Lung (tissue), 13 donors: Measurements from ENCODE around the gene PTDSS2. TPM values are rescaled to one million over a fixed set of nuclear protein-coding genes. Genes with fewer than 3 reads are reported as not detected.

Experiments
- ATAC-seq: fragments of 200-7000 bp; cut with Tn5 transposase; one replicate; pipeline ENCODE4 v1.9.1; 2020; ENCODE audit warnings: moderate number of reproducible peaks; ENCODE audit not compliant: insufficient read depth, low FRiP score
- DNase-seq, 3 donors: peaks; one replicate each; pipeline ENCODE4 v3.0.0-alpha.2; 2013 to 2017
- H3K27ac ChIP-seq, 2 donors: one replicate each; pipeline ENCODE4 v1.5.1; 2013; ENCODE audit warnings: mild to moderate bottlenecking in 2 of 2, moderate library complexity in 2 of 2, control low read depth in 1 of 2, inconsistent platforms in 1 of 2, low read depth in 1 of 2, low read length in 1 of 2
- H3K27me3 ChIP-seq, 3 donors: one replicate each; pipeline ENCODE4 v1.5.1; 2013; ENCODE audit warnings: low read length in 2 of 3; ENCODE audit not compliant: control insufficient read depth in 3 of 3, insufficient read depth in 3 of 3
- H3K36me3 ChIP-seq, 4 donors: one replicate each; pipeline ENCODE4 v1.5.1; 2013; ENCODE audit warnings: low read length in 4 of 4, mild to moderate bottlenecking in 1 of 4, moderate library complexity in 1 of 4; ENCODE audit not compliant: control insufficient read depth in 4 of 4, insufficient read depth in 4 of 4
- H3K4me1 ChIP-seq, 5 donors: one replicate each; pipeline ENCODE4 v1.5.1; 2013; ENCODE audit warnings: low read length in 5 of 5, mild to moderate bottlenecking in 2 of 5, moderate library complexity in 1 of 5; ENCODE audit not compliant: control insufficient read depth in 5 of 5, insufficient read depth in 5 of 5
- H3K4me3 ChIP-seq: one replicate; pipeline ENCODE4 v1.5.1; 2013; ENCODE audit warnings: mild to moderate bottlenecking, control low read depth, moderate library complexity
- H3K9ac ChIP-seq, 2 donors: one replicate each; pipeline ENCODE4 v1.5.1; 2013; ENCODE audit warnings: low read length in 2 of 2, control low read depth in 1 of 2; ENCODE audit not compliant: insufficient read depth in 1 of 2
- H3K9me3 ChIP-seq, 4 donors: one replicate each; pipeline ENCODE4 v1.5.1; 2013; ENCODE audit warnings: low read length in 3 of 4, mild to moderate bottlenecking in 1 of 4, moderate library complexity in 1 of 4; ENCODE audit not compliant: control insufficient read depth in 4 of 4, insufficient read depth in 3 of 4
- CTCF ChIP-seq: IDR thresholded peaks from 2 replicates; pipeline ENCODE4 v1.5.1; 2012; ENCODE audit warnings: mild to moderate bottlenecking; ENCODE audit errors: control extremely low read depth, extremely low read depth
- WGBS, 2 donors: extraction: QIAGEN DNeasy Blood & Tissue Kit; methylation state at CpG; one replicate each; pipeline ENCODE4 v1.1.7; 2013; 5-methylcytosine and 5-hydroxymethylcytosine counted together
- polyA plus RNA-seq, 2 donors: library from polyadenylated mRNA; stranded (reverse); fragments of 200-250 nt; gene quantifications; one replicate each; pipeline ENCODE4 v1.2.1, GENCODE V29; 2013
- small RNA-seq: library from RNA; depleted of rRNA; stranded (forward); fragments of <200 nt; gene quantifications from one replicate; pipeline ENCODE3, GENCODE V24; 2014; ENCODE audit warnings: low replicate concordance
- total RNA-seq, 2 donors: library from RNA; depleted of rRNA in 1 of 2; stranded (reverse); fragments of >200 nt in 1 of 2; gene quantifications; one replicate each; pipeline ENCODE4 v1.2.1, GENCODE V29; 2014 to 2021
- donor health status: control.
- donor health status: control.
- donor health status: Bipolar disorder and iron deficiency.
- donor health status: healthy.
- donor health status: DM: yes; HTN: yes; CAD: no.

The PTDSS2 gene
- total and polyA plus RNA-seq, 4 donors, result 20.4 to 36.5 (median 28.1) TPM

DNA sequence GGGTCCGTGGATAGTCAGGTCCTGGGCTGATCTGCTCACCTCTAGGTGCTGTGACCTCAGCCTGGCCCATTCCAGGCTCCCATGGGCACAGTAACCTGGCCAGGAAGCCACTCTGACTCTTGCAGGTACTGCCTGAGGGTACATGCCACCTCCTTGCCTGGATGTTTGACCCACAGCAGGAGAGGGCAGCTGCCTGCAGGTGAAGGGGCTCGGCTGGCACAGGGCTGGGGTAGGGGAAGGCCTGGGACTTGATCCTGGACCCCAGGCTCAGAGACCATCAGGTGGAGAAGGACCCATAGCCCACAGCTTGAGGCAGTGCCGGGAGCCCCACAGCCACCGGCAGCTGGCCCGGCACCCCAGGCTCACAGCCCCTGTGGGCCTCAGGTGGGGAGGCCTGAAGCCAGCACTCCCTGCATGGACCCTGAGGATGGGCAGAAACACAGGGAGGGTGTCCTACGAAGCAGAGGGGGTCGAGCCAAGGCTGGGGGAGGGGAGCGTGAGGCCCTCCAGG lies 89.9 kb downstream of the PTDSS2 start:
- DNase-seq, result peak in 1 of 3 donors; percentile 12
- TF ChIP-seq CTCF, result no peak
- WGBS, 2 donors, result 95 to 100% methylated on average over 8 of the region's 8 CpGs

More for the DNA sequence above, 89.9 kb downstream of the PTDSS2 start:
- peaks cover 0 to 15% (median 6%) of the 10 kb centered on the region in 5 donors for H3K4me1 ChIP-seq
- no peak overlapping the region for H3K27ac ChIP-seq
- H3K4me3 ChIP-seq, result no peak overlapping the region
- H3K36me3 ChIP-seq, result no peaks in the 10 kb centered on the region
- peaks cover 0 to 11% (median 10%) of the 10 kb centered on the region in 3 donors for H3K27me3 ChIP-seq
- H3K9ac ChIP-seq, result no peak overlapping the region
- no peak for ATAC-seq
- peaks cover 0 to 2% (median 0%) of the 10 kb centered on the region in 4 donors for H3K9me3 ChIP-seq

Small RNAs within 50 kb of the gene (small RNA-seq; reads per million reads assigned to genes)
- not detected for gene RN7SL838P

Other genes starting within 250 kb of the PTDSS2 start
- gene BET1L, start 242.9 kb upstream of the PTDSS2 start, total RNA-seq, result 10 to 100 TPM; 29.7 to 58.7 TPM
- 10 to 100 TPM; 30.1 to 49.9 TPM for gene BET1L, start 242.9 kb upstream of the PTDSS2 start, polyA plus RNA-seq
- gene RIC8A, start 242.6 kb upstream of the PTDSS2 start, total RNA-seq, result 100 to 1,000 TPM; 104 to 122 TPM
- 10 to 100 TPM; 52.1 to 83.2 TPM for gene RIC8A, start 242.6 kb upstream of the PTDSS2 start, polyA plus RNA-seq
- 10 to 100 TPM; 16.0 to 21.2 TPM for gene SIRT3, start 213.9 kb upstream of the PTDSS2 start, total RNA-seq
- 10 to 100 TPM; 14.6 to 16.9 TPM for gene SIRT3, start 213.9 kb upstream of the PTDSS2 start, polyA plus RNA-seq
- gene PSMD13, start 213.3 kb upstream of the PTDSS2 start, total RNA-seq, result 100 to 1,000 TPM in 1 of 2 donors, 10 to 100 TPM in 1; 75.2 to 131 TPM
- 100 to 1,000 TPM; 158 to 184 TPM for gene PSMD13, start 213.3 kb upstream of the PTDSS2 start, polyA plus RNA-seq
- gene NLRP6, start 171.9 kb upstream of the PTDSS2 start, total RNA-seq, result 1 to 10 TPM; 2.1 to 2.7 TPM
- gene NLRP6, start 171.9 kb upstream of the PTDSS2 start, polyA plus RNA-seq, result 1 to 10 TPM in 1 of 2 donors, under 1 TPM in 1; 0.08 to 9.6 TPM
- gene PGGHG, start 161.2 kb upstream of the PTDSS2 start, total RNA-seq, result 10 to 100 TPM; 21.6 to 63.3 TPM
- gene PGGHG, start 161.2 kb upstream of the PTDSS2 start, polyA plus RNA-seq, result 100 to 1,000 TPM; 112 to 145 TPM
- not detected for gene IFITM5, start 150.8 kb upstream of the PTDSS2 start, total RNA-seq
- not detected for gene IFITM5, start 150.8 kb upstream of the PTDSS2 start, polyA plus RNA-seq
- 100 to 1,000 TPM in 1 of 2 donors, 10 to 100 TPM in 1; 75.7 to 656 TPM for gene IFITM2, start 142.5 kb upstream of the PTDSS2 start, total RNA-seq
- gene IFITM2, start 142.5 kb upstream of the PTDSS2 start, polyA plus RNA-seq, result 1,000 to 10,000 TPM; 1,063 to 4,189 TPM
- gene IFITM1, start 136.2 kb upstream of the PTDSS2 start, total RNA-seq, result 100 to 1,000 TPM in 1 of 2 donors, 10 to 100 TPM in 1; 53.3 to 104 TPM
- gene IFITM1, start 136.2 kb upstream of the PTDSS2 start, polyA plus RNA-seq, result 100 to 1,000 TPM; 275 to 531 TPM
- gene IFITM3, start 129.4 kb upstream of the PTDSS2 start, total RNA-seq, result 100 to 1,000 TPM; 191 to 903 TPM
- gene IFITM3, start 129.4 kb upstream of the PTDSS2 start, polyA plus RNA-seq, result 1,000 to 10,000 TPM; 1,642 to 2,585 TPM
- 1 to 10 TPM; 1.4 to 6.8 TPM for gene B4GALNT4, start 80.8 kb upstream of the PTDSS2 start, total RNA-seq
- 1 to 10 TPM; 2.1 to 4.6 TPM for gene B4GALNT4, start 80.8 kb upstream of the PTDSS2 start, polyA plus RNA-seq
- 10 to 100 TPM; 15.7 to 63.1 TPM for gene PKP3, start 56.1 kb upstream of the PTDSS2 start, total RNA-seq
- gene PKP3, start 56.1 kb upstream of the PTDSS2 start, polyA plus RNA-seq, result 10 to 100 TPM; 33.8 to 46.8 TPM
- gene SIGIRR, start 35.3 kb upstream of the PTDSS2 start, total RNA-seq, result 10 to 100 TPM; 25.7 to 87.3 TPM
- gene SIGIRR, start 35.3 kb upstream of the PTDSS2 start, polyA plus RNA-seq, result 100 to 1,000 TPM in 1 of 2 donors, 10 to 100 TPM in 1; 43.4 to 112 TPM
- 10 to 100 TPM in 1 of 2 donors, 1 to 10 TPM in 1; 5.8 to 17.6 TPM for gene ANO9, start 8.3 kb upstream of the PTDSS2 start, total RNA-seq
- 10 to 100 TPM in 1 of 2 donors, 1 to 10 TPM in 1; 8.7 to 18.6 TPM for gene ANO9, start 8.3 kb upstream of the PTDSS2 start, polyA plus RNA-seq
- 100 to 1,000 TPM; 152 to 313 TPM for gene RNH1, start 57.0 kb downstream of the PTDSS2 start, total RNA-seq
- 100 to 1,000 TPM; 153 to 315 TPM for gene RNH1, start 57.0 kb downstream of the PTDSS2 start, polyA plus RNA-seq
- gene HRAS, start 85.3 kb downstream of the PTDSS2 start, total RNA-seq, result 10 to 100 TPM; 20.5 to 73.5 TPM
- gene HRAS, start 85.3 kb downstream of the PTDSS2 start, polyA plus RNA-seq, result 100 to 1,000 TPM in 1 of 2 donors, 10 to 100 TPM in 1; 65.8 to 133 TPM
- gene LRRC56, start 87.2 kb downstream of the PTDSS2 start, total RNA-seq, result 10 to 100 TPM in 1 of 2 donors, 1 to 10 TPM in 1; 3.4 to 11.7 TPM
- gene LRRC56, start 87.2 kb downstream of the PTDSS2 start, polyA plus RNA-seq, result 1 to 10 TPM; 3.8 to 5.7 TPM
- gene LMNTD2, start 110.5 kb downstream of the PTDSS2 start, total RNA-seq, result 1 to 10 TPM; 3.0 to 9.7 TPM
- 1 to 10 TPM; 2.3 to 4.6 TPM for gene LMNTD2, start 110.5 kb downstream of the PTDSS2 start, polyA plus RNA-seq
- 10 to 100 TPM; 53.5 to 79.4 TPM for gene RASSF7, start 110.7 kb downstream of the PTDSS2 start, total RNA-seq
- gene RASSF7, start 110.7 kb downstream of the PTDSS2 start, polyA plus RNA-seq, result 100 to 1,000 TPM in 1 of 2 donors, 10 to 100 TPM in 1; 47.9 to 153 TPM
- gene PHRF1, start 126.2 kb downstream of the PTDSS2 start, total RNA-seq, result 10 to 100 TPM; 23.2 to 39.3 TPM
- 10 to 100 TPM; 16.3 to 23.7 TPM for gene PHRF1, start 126.2 kb downstream of the PTDSS2 start, polyA plus RNA-seq
- 10 to 100 TPM; 24.7 to 43.5 TPM for gene IRF7, start 165.7 kb downstream of the PTDSS2 start, total RNA-seq
- 10 to 100 TPM; 62.1 to 68.3 TPM for gene IRF7, start 165.7 kb downstream of the PTDSS2 start, polyA plus RNA-seq
- gene CDHR5, start 174.7 kb downstream of the PTDSS2 start, total RNA-seq, result not detected
- gene CDHR5, start 174.7 kb downstream of the PTDSS2 start, polyA plus RNA-seq, result under 1 TPM; 0.02 to 0.10 TPM
- gene SCT, start 176.9 kb downstream of the PTDSS2 start, total RNA-seq, result not detected
- not detected for gene SCT, start 176.9 kb downstream of the PTDSS2 start, polyA plus RNA-seq
- gene DRD4, start 187.0 kb downstream of the PTDSS2 start, total RNA-seq, result 1 to 10 TPM in 1 of 2 donors, not detected in 1; 1.1 TPM
- gene DRD4, start 187.0 kb downstream of the PTDSS2 start, polyA plus RNA-seq, result under 1 TPM; 0.05 to 0.35 TPM
- gene DEAF1, start 244.9 kb downstream of the PTDSS2 start, total RNA-seq, result 10 to 100 TPM; 18.5 to 33.1 TPM
- gene DEAF1, start 244.9 kb downstream of the PTDSS2 start, polyA plus RNA-seq, result 10 to 100 TPM; 20.0 to 24.7 TPM
- 10 to 100 TPM; 10.3 to 23.2 TPM for gene TMEM80, start 245.5 kb downstream of the PTDSS2 start, total RNA-seq
- 10 to 100 TPM; 13.8 to 28.1 TPM for gene TMEM80, start 245.5 kb downstream of the PTDSS2 start, polyA plus RNA-seq